ENCODE data around the gene ECI1. TPM values are rescaled to one million over a fixed set of nuclear protein-coding genes. Genes with fewer than 3 reads are reported as not detected.
"Not testable (repeated sequence)": the region's sequence is repeated elsewhere in the genome, so short reads cannot be mapped to it uniquely, and the experiment has no call there.

Gene ECI1
- polyA plus RNA-seq, 1 donor from 2014 or later = 65.1 TPM

GRCh38 chr16:2250652-2251295 lies 613 bp downstream of the ECI1 start:
- no peaks in the 10 kb centered on the region for H3K9me3 Mint-ChIP-seq
- H3K4me1 Mint-ChIP-seq = peaks cover 12 to 15% (median 13%) of the 10 kb centered on the region in 3 donors

GRCh38 chr16:2246301-2246885 lies 5.0 kb downstream of the ECI1 start:
- Mint-ChIP-seq H3K27me3 (no peaks in the 10 kb centered on the region), H3K4me3 (no peak overlapping the region), H3K27ac (peak overlapping the region in 2 of 3 donors; percentile 10 to 48), H3K4me1 (peaks cover 0 to 4% (median 3%) of the 10 kb centered on the region in 3 donors), H3K9me3 (no peaks in the 10 kb centered on the region), H3K36me3 (no peaks in the 10 kb centered on the region)

More at GRCh38 chr16:2250652-2251295, 613 bp downstream of the ECI1 start:
- H3K27me3 Mint-ChIP-seq = no peaks in the 10 kb centered on the region
- peak overlapping the region; percentile 91 to 95 (median 94) for H3K27ac Mint-ChIP-seq
- H3K36me3 Mint-ChIP-seq = no peaks in the 10 kb centered on the region
- peak overlapping the region; percentile 87 to 92 (median 90) for H3K4me3 Mint-ChIP-seq

GRCh38 chr16:2244926-2245795 lies 6.2 kb downstream of the ECI1 start:
- Mint-ChIP-seq H3K27ac (no peak overlapping the region), H3K4me1 (peaks cover 0 to 1% (median 0%) of the 10 kb centered on the region in 3 donors), H3K9me3 (no peaks in the 10 kb centered on the region), H3K27me3 (no peaks in the 10 kb centered on the region), H3K36me3 (no peaks in the 10 kb centered on the region), H3K4me3 (no peak overlapping the region)

GRCh38 chr16:2244301-2244700 lies 7.1 kb downstream of the ECI1 start:
- Mint-ChIP-seq H3K27me3 (no peaks in the 10 kb centered on the region), H3K36me3 (no peaks in the 10 kb centered on the region), H3K4me3 (no peak overlapping the region), H3K9me3 (no peaks in the 10 kb centered on the region), H3K27ac (no peak overlapping the region), H3K4me1 (no peaks in the 10 kb centered on the region)

GRCh38 chr16:2243781-2244180 lies 7.6 kb downstream of the ECI1 start:
- Mint-ChIP-seq H3K27ac (no peak overlapping the region), H3K36me3 (no peaks in the 10 kb centered on the region), H3K9me3 (no peaks in the 10 kb centered on the region), H3K4me1 (no peaks in the 10 kb centered on the region), H3K27me3 (no peaks in the 10 kb centered on the region), H3K4me3 (no peak overlapping the region)

GRCh38 chr16:2243031-2243528 lies 8.3 kb downstream of the ECI1 start:
- Mint-ChIP-seq H3K4me1 (no peaks in the 10 kb centered on the region), H3K36me3 (no peaks in the 10 kb centered on the region), H3K9me3 (no peaks in the 10 kb centered on the region), H3K4me3 (no peak overlapping the region), H3K27me3 (no peaks in the 10 kb centered on the region), H3K27ac (no peak overlapping the region)

GRCh38 chr16:2242598-2242997 lies 8.8 kb downstream of the ECI1 start:
- Mint-ChIP-seq H3K27ac (peak overlapping the region in 2 of 3 donors; percentile 67 to 78), H3K9me3 (no peaks in the 10 kb centered on the region), H3K4me3 (no peak overlapping the region), H3K27me3 (peaks cover 1% of the 10 kb centered on the region), H3K36me3 (no peaks in the 10 kb centered on the region), H3K4me1 (no peaks in the 10 kb centered on the region)

- not testable (repeated sequence) for H3K4me1 Mint-ChIP-seq, H3K27me3 Mint-ChIP-seq, H3K9me3 Mint-ChIP-seq, H3K4me3 Mint-ChIP-seq, H3K36me3 Mint-ChIP-seq
- H3K27ac Mint-ChIP-seq = peak overlapping the region in 1 of 3 donors; percentile 28
These were observed 11.1 kb downstream of the ECI1 start for GRCh38 chr16:2240331-2240730.

- peaks cover 2% of the 10 kb centered on the region for H3K36me3 Mint-ChIP-seq
- H3K4me3 Mint-ChIP-seq = peak overlapping the region in 1 of 4 donors; percentile 52
- no peaks in the 10 kb centered on the region for H3K4me1 Mint-ChIP-seq
- no peaks in the 10 kb centered on the region for H3K9me3 Mint-ChIP-seq
- H3K27me3 Mint-ChIP-seq = peaks cover 7% of the 10 kb centered on the region
- peak overlapping the region in 1 of 3 donors; percentile 28 for H3K27ac Mint-ChIP-seq
These were observed 12.3 kb downstream of the ECI1 start for GRCh38 chr16:2238838-2239675.

- H3K27ac Mint-ChIP-seq = no peak overlapping the region
- no peak overlapping the region for H3K4me3 Mint-ChIP-seq
- H3K9me3 Mint-ChIP-seq = no peaks in the 10 kb centered on the region
- H3K27me3 Mint-ChIP-seq = peaks cover 7% of the 10 kb centered on the region
- H3K36me3 Mint-ChIP-seq = peaks cover 2% of the 10 kb centered on the region
- H3K4me1 Mint-ChIP-seq = no peaks in the 10 kb centered on the region
These were observed 13.1 kb downstream of the ECI1 start for GRCh38 chr16:2238150-2238837.

- Mint-ChIP-seq H3K4me3 (no peak overlapping the region), H3K4me1 (no peaks in the 10 kb centered on the region)
These were observed 13.8 kb downstream of the ECI1 start for GRCh38 chr16:2237493-2238149.

GRCh38 chr16:2237102-2237482 lies 14.3 kb downstream of the ECI1 start:
- Mint-ChIP-seq H3K36me3 (peaks cover 2% of the 10 kb centered on the region), H3K9me3 (no peaks in the 10 kb centered on the region), H3K27ac (no peak overlapping the region)

More at GRCh38 chr16:2237493-2238149, 13.8 kb downstream of the ECI1 start:
- Mint-ChIP-seq H3K36me3 (peaks cover 2% of the 10 kb centered on the region), H3K9me3 (no peaks in the 10 kb centered on the region), H3K27me3 (peaks cover 7% of the 10 kb centered on the region), H3K27ac (no peak overlapping the region)

GRCh38 chr16:2236337-2237101 lies 14.9 kb downstream of the ECI1 start, which contains the start of gene DNASE1L2:
Gene DNASE1L2 (plus strand): TSS chr16:2236444. CDS start chr16:2236817, 373 bp downstream.
- peaks cover 7% of the 10 kb centered on the region for H3K27me3 Mint-ChIP-seq

More at GRCh38 chr16:2237102-2237482, 14.3 kb downstream of the ECI1 start:
- H3K4me3 Mint-ChIP-seq = no peak overlapping the region
- peaks cover 7% of the 10 kb centered on the region for H3K27me3 Mint-ChIP-seq
- H3K4me1 Mint-ChIP-seq = no peaks in the 10 kb centered on the region

More at GRCh38 chr16:2236337-2237101, 14.9 kb downstream of the ECI1 start, which contains the start of gene DNASE1L2:
- no peaks in the 10 kb centered on the region for H3K4me1 Mint-ChIP-seq
- no peak within 1 kb of the TSS for H3K4me3 Mint-ChIP-seq
- peak within 1 kb of the TSS in 1 of 3 donors; percentile 22 for H3K27ac Mint-ChIP-seq
- H3K9me3 Mint-ChIP-seq = no peaks in the 10 kb centered on the region
- peaks cover 2% of the 10 kb centered on the region for H3K36me3 Mint-ChIP-seq
